GM23338 (cell line): ENCODE measurements around the gene ITIH2.

Experiments used
- EZH2phosphoT487 ChIP-seq: fragments of 200-600 bp; sonication (generic); IDR thresholded peaks from one replicate; pipeline ENCODE4 v1.8.1; 2018; ENCODE audit warnings: antibody characterized with exemption; ENCODE audit not compliant: unreplicated experiment
- POLR2AphosphoS5 ChIP-seq: IDR thresholded peaks from 2 replicates; pipeline ENCODE4 v1.6.1; 2016; ENCODE audit warnings: antibody characterized with exemption, low read depth
- STAT1 ChIP-seq: IDR thresholded peaks from one replicate; pipeline ENCODE4 v1.6.1; 2016; ENCODE audit warnings: antibody characterized with exemption; ENCODE audit not compliant: unreplicated experiment
- TF ChIP-seq, protein P1 (sequence below): IDR thresholded peaks from 2 replicates; pipeline ENCODE4 v1.6.1; 2016; ENCODE audit warnings: antibody characterized with exemption
- TF ChIP-seq, protein P2 (sequence below), 2 experiments: fragments of 200-600 bp in 1 of 2; sonication (generic) in 1 of 2; conservative IDR thresholded peaks; 2 replicates each; pipeline versions ENCODE4 v1.5.1 to v1.6.1; 2016 to 2017; ENCODE audit warnings: antibody characterized with exemption in 2 of 2, low read depth in 2 of 2, mild to moderate bottlenecking in 2 of 2, moderate library complexity in 1 of 2

DNA sequence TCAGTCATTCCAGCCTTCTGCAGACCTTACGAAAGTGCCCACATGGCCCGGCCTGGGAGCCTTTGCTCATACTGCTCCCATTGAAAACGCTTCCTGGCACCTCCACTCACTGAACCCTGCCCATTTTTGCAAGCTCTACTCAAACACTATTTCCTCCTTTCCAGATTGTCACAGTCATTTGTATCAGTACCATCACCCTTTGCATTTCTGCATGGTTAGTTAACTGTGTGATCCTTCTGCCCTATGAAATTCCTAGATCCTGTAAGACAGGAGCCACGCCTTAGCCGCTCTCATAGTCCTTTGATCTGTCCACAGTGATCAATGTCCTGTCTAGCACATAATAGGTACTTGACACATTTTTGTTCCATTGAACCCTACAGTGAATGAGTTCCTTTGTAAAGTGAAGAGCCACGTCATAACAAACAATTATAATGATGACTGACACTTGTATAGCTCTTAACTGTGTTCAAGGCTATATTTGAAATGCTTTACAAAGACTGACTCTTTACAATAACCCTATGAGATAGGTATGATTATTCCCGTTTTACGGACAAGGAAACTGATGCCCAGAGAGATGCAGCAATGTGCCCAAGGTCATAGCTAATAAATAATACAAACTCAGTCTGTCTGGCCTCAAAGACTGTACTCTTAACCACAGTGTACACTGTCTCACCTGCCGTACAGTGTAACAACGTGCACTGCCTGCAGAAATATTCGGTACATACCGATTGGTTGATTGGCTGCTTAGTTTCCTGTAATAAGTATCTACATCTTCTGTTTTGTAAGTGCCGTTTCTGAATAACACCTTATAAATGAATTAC is 16.6 kb upstream of the ITIH2 start:
- TF ChIP-seq POLR2AphosphoS5 (no peak), STAT1 (no peak), EZH2phosphoT487 (no peak)
- TF ChIP-seq, protein P1, sequence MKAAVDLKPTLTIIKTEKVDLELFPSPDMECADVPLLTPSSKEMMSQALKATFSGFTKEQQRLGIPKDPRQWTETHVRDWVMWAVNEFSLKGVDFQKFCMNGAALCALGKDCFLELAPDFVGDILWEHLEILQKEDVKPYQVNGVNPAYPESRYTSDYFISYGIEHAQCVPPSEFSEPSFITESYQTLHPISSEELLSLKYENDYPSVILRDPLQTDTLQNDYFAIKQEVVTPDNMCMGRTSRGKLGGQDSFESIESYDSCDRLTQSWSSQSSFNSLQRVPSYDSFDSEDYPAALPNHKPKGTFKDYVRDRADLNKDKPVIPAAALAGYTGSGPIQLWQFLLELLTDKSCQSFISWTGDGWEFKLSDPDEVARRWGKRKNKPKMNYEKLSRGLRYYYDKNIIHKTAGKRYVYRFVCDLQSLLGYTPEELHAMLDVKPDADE: no peak
- TF ChIP-seq, protein P2, sequence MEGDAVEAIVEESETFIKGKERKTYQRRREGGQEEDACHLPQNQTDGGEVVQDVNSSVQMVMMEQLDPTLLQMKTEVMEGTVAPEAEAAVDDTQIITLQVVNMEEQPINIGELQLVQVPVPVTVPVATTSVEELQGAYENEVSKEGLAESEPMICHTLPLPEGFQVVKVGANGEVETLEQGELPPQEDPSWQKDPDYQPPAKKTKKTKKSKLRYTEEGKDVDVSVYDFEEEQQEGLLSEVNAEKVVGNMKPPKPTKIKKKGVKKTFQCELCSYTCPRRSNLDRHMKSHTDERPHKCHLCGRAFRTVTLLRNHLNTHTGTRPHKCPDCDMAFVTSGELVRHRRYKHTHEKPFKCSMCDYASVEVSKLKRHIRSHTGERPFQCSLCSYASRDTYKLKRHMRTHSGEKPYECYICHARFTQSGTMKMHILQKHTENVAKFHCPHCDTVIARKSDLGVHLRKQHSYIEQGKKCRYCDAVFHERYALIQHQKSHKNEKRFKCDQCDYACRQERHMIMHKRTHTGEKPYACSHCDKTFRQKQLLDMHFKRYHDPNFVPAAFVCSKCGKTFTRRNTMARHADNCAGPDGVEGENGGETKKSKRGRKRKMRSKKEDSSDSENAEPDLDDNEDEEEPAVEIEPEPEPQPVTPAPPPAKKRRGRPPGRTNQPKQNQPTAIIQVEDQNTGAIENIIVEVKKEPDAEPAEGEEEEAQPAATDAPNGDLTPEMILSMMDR (conservative IDR thresholded peaks at IDR 0.05; ENCODE audit: low read depth in 2 of 2): no peak
